ENCODE results near the gene MLYCD.

Gene MLYCD

GRCh38 chr16:83956336-83957289, 57.7 kb downstream of the MLYCD start:
- peak; percentile 88 for DNase-seq (ENCODE audit: low read depth)
- TF ChIP-seq CTCF (conservative IDR thresholded peaks at IDR 0.05; ENCODE audit: low read depth, low read length) = peak; percentile 88
- H3K4me3 ChIP-seq (ENCODE audit: low read depth, low read length) = no peak overlapping the region

- no peak for TF ChIP-seq CTCF (conservative IDR thresholded peaks at IDR 0.05; ENCODE audit: low read depth, low read length)
- no peak for DNase-seq (ENCODE audit: low read depth)
- no peak overlapping the region for H3K4me3 ChIP-seq (ENCODE audit: low read depth, low read length)
These were observed 58.5 kb downstream of the MLYCD start for GRCh38 chr16:83957296-83957855.

GRCh38 chr16:83958137-83958845, 59.4 kb downstream of the MLYCD start:
- no peak for TF ChIP-seq CTCF (conservative IDR thresholded peaks at IDR 0.05; ENCODE audit: low read depth, low read length)
- DNase-seq (ENCODE audit: low read depth) = no peak
- H3K4me3 ChIP-seq (ENCODE audit: low read depth, low read length) = no peak overlapping the region

- peak; percentile 13 for DNase-seq (ENCODE audit: low read depth)
These were observed 60.1 kb downstream of the MLYCD start for GRCh38 chr16:83958846-83959565.

GRCh38 chr16:83959656-83960434, 60.9 kb downstream of the MLYCD start:
- H3K4me3 ChIP-seq (ENCODE audit: low read depth, low read length) = no peak overlapping the region
- no peak for TF ChIP-seq CTCF (conservative IDR thresholded peaks at IDR 0.05; ENCODE audit: low read depth, low read length)
- peak; percentile 8 for DNase-seq (ENCODE audit: low read depth)

More at GRCh38 chr16:83958846-83959565, 60.1 kb downstream of the MLYCD start:
- TF ChIP-seq CTCF (conservative IDR thresholded peaks at IDR 0.05; ENCODE audit: low read depth, low read length) = no peak
- H3K4me3 ChIP-seq (ENCODE audit: low read depth, low read length) = no peak overlapping the region

Measured in choroid plexus epithelial cell (primary cell).